HG03457 (cell line): ENCODE data around the gene TMEM169.
"Not testable (repeated sequence)": the region's sequence is repeated elsewhere in the genome, so short reads cannot be mapped to it uniquely, and the experiment has no call there.

Source experiments
- ATAC-seq: cut with Tn5 transposase; IDR thresholded peaks from one replicate; pipeline ENCODE4 v1.9.1; 2021; ENCODE audit warnings: moderate number of reproducible peaks; ENCODE audit not compliant: unreplicated experiment

The TMEM169 gene

DNA sequence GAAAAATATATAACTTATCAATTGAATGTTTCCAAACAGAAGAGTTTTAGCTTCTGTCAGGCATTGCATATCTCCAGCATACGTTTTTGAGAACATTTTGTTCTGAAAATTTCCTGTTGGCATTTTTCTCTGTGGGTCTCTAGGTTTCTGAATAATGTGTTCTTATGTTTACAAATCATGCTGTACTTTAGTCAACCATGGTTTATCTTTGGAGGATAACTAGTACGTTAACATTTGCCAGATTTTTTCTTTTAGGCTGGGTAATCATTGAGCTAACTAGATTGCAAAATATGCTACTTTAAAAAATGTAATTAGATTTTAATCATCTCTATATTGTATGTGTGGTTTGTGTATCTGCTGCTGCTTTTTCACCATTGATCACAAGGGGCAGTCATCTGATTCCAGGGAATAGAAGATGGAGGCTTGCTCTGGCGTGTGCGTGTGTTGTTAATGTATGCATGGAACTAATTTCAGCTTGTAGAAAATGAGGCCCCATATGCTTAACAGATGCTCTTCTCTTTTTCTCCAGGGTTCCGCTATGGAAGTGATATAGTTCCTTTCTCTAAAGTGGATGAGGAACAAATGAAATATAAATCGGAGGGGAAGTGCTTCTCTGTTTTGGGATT is 48.7 kb downstream of the TMEM169 start:
- no peak for ATAC-seq

- no peak for ATAC-seq
These were observed 49.6 kb downstream of the TMEM169 start for GRCh38 chr2:216131175-216131926.

- ATAC-seq = no peak
These were observed 50.9 kb downstream of the TMEM169 start for GRCh38 chr2:216132585-216132984.

- no peak for ATAC-seq
These were observed 51.7 kb downstream of the TMEM169 start for GRCh38 chr2:216133397-216133796.

DNA sequence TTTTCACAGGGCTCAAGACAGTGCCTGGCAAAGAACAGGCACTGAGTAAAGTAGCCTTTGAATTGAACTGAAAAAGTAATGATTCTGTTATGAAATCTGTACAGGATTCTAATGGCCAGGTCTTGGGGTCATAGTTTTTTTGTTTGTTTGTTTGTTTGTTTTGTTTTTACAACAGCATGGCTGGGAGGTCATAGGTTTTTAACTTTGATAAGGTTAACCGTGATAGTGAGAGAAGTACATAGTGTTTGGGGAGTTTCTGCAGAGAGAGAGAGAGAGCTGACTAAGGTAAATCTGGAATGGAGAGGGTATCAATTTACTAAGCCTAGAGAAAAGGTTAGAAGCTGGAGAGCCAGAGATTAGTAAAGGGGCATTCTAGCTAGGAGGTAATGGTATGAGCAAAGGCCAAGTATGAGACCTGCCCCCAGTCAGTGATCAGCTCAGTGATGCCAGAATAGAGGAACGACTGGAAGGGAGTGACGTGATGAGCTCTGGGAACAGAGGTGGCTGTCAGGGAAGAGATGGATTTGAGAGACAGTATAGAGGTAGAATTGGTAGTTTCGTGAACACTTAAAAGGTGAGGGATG is 53.3 kb downstream of the TMEM169 start:
- no peak for ATAC-seq

- ATAC-seq = no peak
These were observed 58.2 kb downstream of the TMEM169 start for GRCh38 chr2:216139884-216140283.

GRCh38 chr2:216141516-216141915 is 59.8 kb downstream of the TMEM169 start:
- ATAC-seq = not testable (repeated sequence)

DNA sequence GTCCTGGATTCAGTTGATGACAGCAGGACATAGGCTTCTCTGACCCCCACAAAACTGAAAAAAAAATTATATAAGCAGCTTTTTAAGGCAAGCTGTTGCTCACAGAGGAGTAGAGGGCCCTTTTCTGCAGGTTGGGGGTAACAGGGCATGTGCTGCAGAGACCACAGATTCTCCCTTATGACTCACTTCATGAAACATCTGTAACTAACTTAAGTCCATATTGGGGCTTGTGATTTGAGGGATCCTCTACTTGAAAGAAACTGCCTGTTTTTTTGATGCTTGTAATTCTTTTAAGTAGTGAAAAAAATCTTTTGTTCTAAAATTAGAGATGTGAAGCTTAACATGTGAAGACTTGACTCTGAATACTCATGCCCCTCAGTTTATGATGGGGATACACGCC is 60.8 kb downstream of the TMEM169 start:
- peak; percentile 84 for ATAC-seq

GRCh38 chr2:216144372-216144771 is 62.7 kb downstream of the TMEM169 start:
- ATAC-seq = no peak

GRCh38 chr2:216144857-216145256 is 63.1 kb downstream of the TMEM169 start:
- no peak for ATAC-seq

DNA sequence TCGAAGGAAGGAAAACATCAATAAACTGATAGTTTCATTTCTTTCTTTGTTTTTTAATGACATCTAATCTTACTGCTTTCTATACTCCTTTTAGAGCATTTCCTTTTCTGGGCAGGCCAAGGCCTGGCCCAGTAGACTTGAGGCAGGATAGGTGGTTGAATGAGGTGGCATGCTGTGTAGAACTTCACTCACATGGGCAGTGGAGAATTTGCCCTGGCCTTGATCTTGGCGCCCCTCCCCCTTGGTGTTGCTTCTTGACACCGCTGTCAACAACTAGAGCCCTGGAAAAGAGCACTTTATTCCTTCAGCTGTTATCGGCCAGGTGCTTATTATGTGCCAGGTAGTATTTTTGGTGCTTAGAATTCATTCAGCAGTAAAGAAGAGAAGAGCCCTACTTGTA is 64.9 kb downstream of the TMEM169 start:
- ATAC-seq = no peak

DNA sequence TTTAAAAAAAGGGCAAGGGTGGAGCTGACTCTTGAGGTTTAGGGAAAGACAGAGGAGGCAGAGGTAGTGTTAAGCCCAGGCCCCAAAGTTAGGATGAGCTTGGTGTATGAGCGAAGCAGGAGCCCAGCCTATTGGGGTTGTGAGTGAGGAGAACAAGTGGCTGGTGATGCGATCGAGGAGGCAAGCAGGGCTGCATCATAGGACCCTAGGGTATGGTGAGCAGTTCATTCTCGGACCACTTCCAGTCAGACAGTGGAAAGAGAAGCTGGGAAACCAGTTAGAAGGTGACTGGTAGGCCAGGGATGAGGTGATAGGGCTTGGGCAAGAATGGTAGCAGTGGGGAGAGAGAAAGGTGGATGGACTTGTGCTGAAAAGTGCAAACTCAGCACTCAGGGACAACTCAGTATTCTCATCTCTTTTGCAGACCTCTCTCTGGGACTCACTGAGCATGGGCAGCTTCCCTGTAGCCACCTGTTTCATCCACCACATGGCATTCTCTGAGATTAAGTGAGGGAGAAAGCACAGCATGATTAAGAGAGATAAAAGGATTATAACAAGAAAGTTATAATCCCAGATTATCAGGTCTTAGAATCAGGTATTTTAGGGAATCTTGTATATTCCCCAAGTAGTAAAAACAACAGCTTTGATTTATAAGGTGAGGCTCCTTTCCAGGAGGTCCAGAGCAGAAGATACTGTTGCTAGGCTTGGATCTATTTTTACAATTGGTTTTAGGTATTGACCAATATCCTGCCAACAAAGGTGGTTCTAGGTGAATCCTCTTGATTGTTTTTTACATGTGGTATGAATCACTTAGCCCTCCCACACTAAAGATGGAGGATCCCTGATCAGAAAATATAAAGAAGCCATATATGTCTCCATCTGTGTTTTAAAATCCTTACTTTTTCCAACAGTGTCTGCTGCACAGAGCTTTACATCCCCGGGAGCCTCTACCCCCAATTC is 65.7 kb downstream of the TMEM169 start:
- no peak for ATAC-seq

- ATAC-seq = no peak
These were observed 67.3 kb downstream of the TMEM169 start for GRCh38 chr2:216148983-216149382.

- ATAC-seq = no peak
These were observed 68.0 kb downstream of the TMEM169 start for GRCh38 chr2:216149741-216150140.

- ATAC-seq = no peak
These were observed 69.8 kb downstream of the TMEM169 start for GRCh38 chr2:216151313-216152025.
